ENCODE results near the gene RPE.

The RPE gene

DNA sequence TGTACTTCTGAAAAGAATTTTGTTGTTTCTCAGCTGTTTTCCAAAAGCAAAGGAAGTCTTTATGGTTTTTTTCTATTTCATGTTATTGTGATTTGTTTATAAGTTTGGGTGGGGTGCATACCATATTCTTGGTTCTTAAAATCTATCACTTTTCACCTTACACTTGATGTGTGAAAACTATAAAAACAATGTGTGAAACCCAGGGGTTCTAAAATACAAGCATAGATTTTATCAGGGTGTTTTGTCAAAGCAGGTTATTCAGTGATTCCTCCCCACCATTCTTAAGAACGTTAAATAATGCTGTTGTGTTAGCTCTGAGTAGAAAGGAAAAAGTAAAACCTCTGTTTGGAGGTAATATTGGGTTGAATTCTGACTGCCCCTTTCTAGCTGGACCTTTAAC, 17.7 kb downstream of the RPE start:
- no peak overlapping the region for H3K9ac ChIP-seq
- H3K4me2 ChIP-seq = no peak overlapping the region
- H3K27me3 ChIP-seq = no peaks in the 10 kb centered on the region
- no peak for TF ChIP-seq Cebpa-rat (IDR thresholded peaks at IDR 0.05)
- peaks cover 96 to 100% (median 99%) of the 10 kb centered on the region in 11 experiments for H3K36me3 ChIP-seq
- peaks cover 0 to 6% (median 0%) of the 10 kb centered on the region in 10 experiments; a peak in 3 of 20 replicates for H3K4me1 ChIP-seq
- H3K4me3 ChIP-seq = no peak overlapping the region
- H4K20me1 ChIP-seq = peaks cover 15 to 29% (median 21%) of the 10 kb centered on the region in 11 experiments; a peak in 19 of 22 replicates
- no peaks in the 10 kb centered on the region for H3K9me3 ChIP-seq (replicated peaks in 1 of 11)
- no peak overlapping the region for H3K27ac ChIP-seq

DNA sequence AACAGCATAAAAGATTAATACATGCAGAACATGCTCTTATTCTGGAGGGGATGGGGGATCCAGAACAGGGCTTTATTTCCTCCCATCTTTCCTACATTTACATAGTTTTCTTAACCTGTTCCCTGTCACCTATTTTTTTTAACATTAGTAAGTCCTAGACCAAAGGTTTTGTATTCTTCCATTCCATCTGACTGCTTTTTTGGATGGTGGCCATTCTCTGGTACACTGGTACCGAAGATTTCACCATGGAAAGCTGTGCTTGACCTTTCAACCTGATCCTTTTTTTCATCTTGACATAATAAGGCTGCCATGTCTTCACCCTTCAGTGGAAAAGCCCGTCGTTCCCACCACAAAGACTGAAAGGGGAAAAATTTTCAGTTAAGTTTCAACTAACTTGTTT, 20.4 kb downstream of the RPE start:
- H3K4me1 ChIP-seq = peaks cover 0 to 6% (median 0%) of the 10 kb centered on the region in 10 experiments; a peak in 3 of 20 replicates

DNA sequence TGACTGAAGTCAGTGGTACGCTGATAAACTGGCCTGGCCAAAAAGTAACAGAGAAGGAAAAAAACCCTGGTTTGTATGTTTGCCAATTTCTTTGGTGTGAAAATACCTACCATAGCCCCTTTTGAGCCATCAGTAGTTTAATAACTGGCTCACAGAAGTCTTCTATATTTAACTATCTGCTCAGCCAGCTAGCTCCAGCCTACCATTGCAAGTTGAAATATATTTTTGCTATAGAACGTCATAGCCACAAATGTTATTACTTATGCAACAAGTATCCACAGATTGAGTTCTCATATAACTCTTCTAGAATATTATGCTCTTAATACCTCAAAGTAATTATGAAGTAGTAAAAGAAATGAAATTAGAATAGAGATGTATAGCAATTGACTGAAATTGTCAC, 25.2 kb downstream of the RPE start:
- Histone ChIP-seq H3K4me2 (no peak overlapping the region), H3K9ac (no peak overlapping the region), H3K27me3 (no peaks in the 10 kb centered on the region), H3K36me3 (peaks cover 39 to 99% (median 60%) of the 10 kb centered on the region in 11 experiments), H3K4me1 (no peaks in the 10 kb centered on the region), H3K27ac (no peak overlapping the region), H3K9me3 (replicated peaks in 1 of 11) (no peaks in the 10 kb centered on the region), H3K4me3 (no peak overlapping the region), H4K20me1 (peaks cover 0 to 2% (median 0%) of the 10 kb centered on the region in 11 experiments; a peak in 1 of 22 replicates)
- TF ChIP-seq Cebpa-rat (IDR thresholded peaks at IDR 0.05) = no peak

More for the DNA sequence above, 20.4 kb downstream of the RPE start:
- Histone ChIP-seq H3K4me3 (no peak overlapping the region), H3K36me3 (peaks cover 79 to 100% (median 91%) of the 10 kb centered on the region in 11 experiments), H3K27me3 (no peaks in the 10 kb centered on the region), H4K20me1 (peaks cover 0 to 8% (median 0%) of the 10 kb centered on the region in 11 experiments; a peak in 6 of 22 replicates), H3K27ac (no peak overlapping the region), H3K9ac (no peak overlapping the region), H3K9me3 (replicated peaks in 1 of 11) (no peaks in the 10 kb centered on the region), H3K4me2 (no peak overlapping the region)
- TF ChIP-seq Cebpa-rat (IDR thresholded peaks at IDR 0.05) = no peak

GRCh38 chr2:210028178-210028577, 25.7 kb downstream of the RPE start:
- Histone ChIP-seq H3K27ac (no peak overlapping the region), H3K36me3 (peaks cover 33 to 99% (median 57%) of the 10 kb centered on the region in 11 experiments), H3K9me3 (replicated peaks in 1 of 11) (no peaks in the 10 kb centered on the region), H3K4me3 (no peak overlapping the region), H3K9ac (no peak overlapping the region), H4K20me1 (no peaks in the 10 kb centered on the region), H3K4me2 (no peak overlapping the region), H3K27me3 (no peaks in the 10 kb centered on the region), H3K4me1 (no peaks in the 10 kb centered on the region)
- TF ChIP-seq Cebpa-rat (IDR thresholded peaks at IDR 0.05) = no peak

- H3K4me1 ChIP-seq = no peaks in the 10 kb centered on the region
- no peak overlapping the region for H3K27ac ChIP-seq
- H3K4me2 ChIP-seq = no peak overlapping the region
- H3K4me3 ChIP-seq = no peak overlapping the region
- H3K9me3 ChIP-seq (replicated peaks in 1 of 11) = no peaks in the 10 kb centered on the region
- no peaks in the 10 kb centered on the region for H4K20me1 ChIP-seq
- no peak overlapping the region for H3K9ac ChIP-seq
- TF ChIP-seq Cebpa-rat (IDR thresholded peaks at IDR 0.05) = no peak
- peaks cover 3 to 65% (median 26%) of the 10 kb centered on the region in 11 experiments; a peak in 17 of 22 replicates for H3K36me3 ChIP-seq
- no peaks in the 10 kb centered on the region for H3K27me3 ChIP-seq
These were observed 31.7 kb downstream of the RPE start for GRCh38 chr2:210034087-210034683.

DNA sequence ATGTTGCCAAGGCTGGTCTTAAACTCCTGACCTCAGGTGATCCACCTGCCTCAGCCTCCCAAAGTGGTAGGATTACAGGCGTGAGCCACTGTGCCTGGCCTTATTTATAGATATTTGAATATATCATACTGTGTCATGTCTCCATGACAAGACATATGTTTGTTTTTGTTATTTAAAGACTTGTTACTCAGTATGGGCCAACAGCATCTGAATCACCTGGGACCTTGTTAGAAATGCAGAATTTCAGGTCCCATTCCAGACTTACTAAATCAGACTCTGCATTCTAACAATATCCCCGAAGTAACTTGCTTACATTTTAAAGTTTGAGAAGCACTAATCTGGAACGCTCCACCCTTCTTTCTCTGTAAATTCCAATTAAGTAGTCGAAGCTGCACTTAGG, 33.2 kb downstream of the RPE start:
- no peak overlapping the region for H3K4me3 ChIP-seq
- no peaks in the 10 kb centered on the region for H3K27me3 ChIP-seq
- no peak for TF ChIP-seq Cebpa-rat (IDR thresholded peaks at IDR 0.05)
- H3K27ac ChIP-seq = no peak overlapping the region
- H4K20me1 ChIP-seq = no peaks in the 10 kb centered on the region
- peaks cover 3 to 50% (median 23%) of the 10 kb centered on the region in 11 experiments; a peak in 17 of 22 replicates for H3K36me3 ChIP-seq
- no peak overlapping the region for H3K4me2 ChIP-seq
- no peaks in the 10 kb centered on the region for H3K4me1 ChIP-seq
- H3K9me3 ChIP-seq (replicated peaks in 1 of 11) = no peaks in the 10 kb centered on the region
- no peak overlapping the region for H3K9ac ChIP-seq

DNA sequence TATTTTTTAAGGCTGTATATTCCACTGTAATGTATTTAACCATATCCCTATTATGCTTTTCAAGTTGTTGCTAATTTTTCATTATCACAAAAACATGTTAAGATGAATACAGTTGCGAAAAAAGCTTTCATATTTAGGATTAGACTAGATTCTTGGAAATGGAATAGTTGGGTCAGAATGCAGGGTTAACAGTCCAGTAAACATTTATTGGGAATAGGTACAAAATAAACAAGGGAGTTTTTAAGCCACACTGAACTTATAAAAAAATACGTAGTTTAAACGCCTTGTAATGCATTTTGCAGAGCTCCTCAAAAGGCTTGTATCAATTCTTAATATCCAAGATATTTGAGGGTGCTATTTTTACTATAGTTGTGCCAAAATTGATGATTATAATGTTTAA, 35.6 kb downstream of the RPE start:
- Histone ChIP-seq H3K4me1 (no peaks in the 10 kb centered on the region), H3K9ac (no peak overlapping the region), H3K9me3 (replicated peaks in 1 of 11) (no peaks in the 10 kb centered on the region), H3K27ac (no peak overlapping the region), H3K27me3 (no peaks in the 10 kb centered on the region), H4K20me1 (no peaks in the 10 kb centered on the region), H3K4me2 (no peak overlapping the region), H3K36me3 (peaks cover 6 to 43% (median 18%) of the 10 kb centered on the region in 11 experiments; a peak in 16 of 22 replicates), H3K4me3 (no peak overlapping the region)
- no peak for TF ChIP-seq Cebpa-rat (IDR thresholded peaks at IDR 0.05)

GRCh38 chr2:210046851-210047500, 44.5 kb downstream of the RPE start:
- Histone ChIP-seq H3K9me3 (replicated peaks in 1 of 11) (peaks cover 0 to 24% (median 18%) of the 10 kb centered on the region in 11 experiments; a peak in 18 of 22 replicates), H3K4me3 (no peak overlapping the region), H3K27ac (no peak overlapping the region), H3K36me3 (peaks cover 4 to 51% (median 27%) of the 10 kb centered on the region in 11 experiments; a peak in 19 of 22 replicates), H3K4me1 (peaks cover 0 to 20% (median 0%) of the 10 kb centered on the region in 10 experiments; a peak in 6 of 20 replicates), H3K4me2 (peak overlapping the region in 3 of 11 experiments; percentile 15 to 76 (median 64); a peak in 5 of 22 replicates), H4K20me1 (no peaks in the 10 kb centered on the region), H3K9ac (no peak overlapping the region), H3K27me3 (no peaks in the 10 kb centered on the region)
- TF ChIP-seq Cebpa-rat (IDR thresholded peaks at IDR 0.05) = no peak

- Histone ChIP-seq H3K4me3 (no peak overlapping the region), H3K4me2 (no peak overlapping the region), H3K27me3 (no peaks in the 10 kb centered on the region), H4K20me1 (no peaks in the 10 kb centered on the region), H3K4me1 (peaks cover 0 to 20% (median 0%) of the 10 kb centered on the region in 10 experiments; a peak in 6 of 20 replicates), H3K9me3 (replicated peaks in 1 of 11) (peaks cover 7 to 35% (median 30%) of the 10 kb centered on the region in 11 experiments), H3K9ac (no peak overlapping the region), H3K36me3 (peaks cover 0 to 59% (median 40%) of the 10 kb centered on the region in 11 experiments; a peak in 20 of 22 replicates), H3K27ac (no peak overlapping the region)
- TF ChIP-seq Cebpa-rat (IDR thresholded peaks at IDR 0.05) = no peak
These were observed 47.4 kb downstream of the RPE start for GRCh38 chr2:210049831-210050230.

All from BLaER1 treated with 17β-estradiol and CSF1 and Interleukin-3, amounts not matched to agents 10 nM and 100 nM (cell line).